ENCODE data around the gene ZSCAN30.
"Not testable (repeated sequence)": the region's sequence is repeated elsewhere in the genome, so short reads cannot be mapped to it uniquely, and the experiment has no call there.

Gene ZSCAN30

DNA sequence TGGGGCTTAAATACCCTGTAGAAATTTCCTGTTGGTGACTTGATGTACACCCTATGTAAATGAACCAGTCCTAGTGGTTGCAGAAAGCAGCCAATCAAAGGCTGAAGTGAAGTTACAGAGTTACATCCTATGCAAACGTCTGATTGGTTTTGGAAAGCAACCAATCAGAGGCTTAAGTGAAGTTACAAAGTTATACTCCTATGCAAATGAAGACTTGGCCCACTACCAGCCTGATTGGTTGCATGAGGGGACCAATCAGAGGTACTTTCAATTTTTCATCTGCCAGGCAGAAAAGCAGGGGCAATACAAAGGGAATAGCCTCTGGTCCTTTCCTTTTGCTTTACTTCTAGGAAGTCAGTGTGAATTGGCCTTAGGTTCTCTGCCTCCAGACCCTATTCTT is 62.8 kb downstream of the ZSCAN30 start:
- DNase-seq = no peak

DNA sequence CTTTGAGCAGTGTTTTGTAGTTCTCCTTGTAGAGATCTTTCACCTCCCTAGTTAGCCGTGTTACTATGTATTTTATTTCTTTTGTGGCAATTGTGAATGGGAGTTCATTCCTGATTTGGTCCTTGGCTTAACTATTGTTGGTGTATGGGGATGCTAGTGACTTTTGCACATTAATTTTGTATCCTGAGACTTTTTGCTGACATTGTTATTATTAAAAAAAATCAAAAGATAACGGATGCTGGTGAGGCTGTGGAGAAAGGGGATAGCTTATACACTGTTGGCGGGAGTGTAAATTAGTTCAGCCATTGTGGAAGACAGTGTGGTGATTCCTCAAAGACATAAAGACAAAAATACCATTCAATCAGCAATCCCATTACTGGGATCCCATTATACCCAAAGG is 66.2 kb downstream of the ZSCAN30 start:
- no peak for DNase-seq

DNA sequence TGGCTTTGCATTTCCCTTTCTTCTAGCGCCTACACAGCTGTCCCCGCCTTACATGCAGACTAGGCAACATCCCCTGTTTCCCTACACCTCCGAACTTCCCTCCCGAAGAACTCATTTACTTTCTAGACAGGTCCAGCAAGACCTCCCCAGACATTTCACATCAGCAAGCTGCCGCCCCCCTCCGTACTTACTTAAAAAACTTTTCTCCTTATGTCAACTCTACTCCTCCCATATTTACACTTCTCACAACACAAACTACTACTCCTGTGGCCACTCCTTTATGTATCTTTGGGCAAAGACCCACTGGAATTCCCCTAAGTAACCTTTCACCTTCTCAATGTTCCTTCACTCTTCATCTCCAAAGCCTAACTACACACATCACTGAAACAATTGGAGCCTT is 69.6 kb downstream of the ZSCAN30 start:
- DNase-seq = no peak

- not testable (repeated sequence) for DNase-seq
These were observed 70.7 kb downstream of the ZSCAN30 start for GRCh38 chr18:35219331-35219730.

GRCh38 chr18:35216611-35217010 is 73.4 kb downstream of the ZSCAN30 start:
- DNase-seq = not testable (repeated sequence)

DNA sequence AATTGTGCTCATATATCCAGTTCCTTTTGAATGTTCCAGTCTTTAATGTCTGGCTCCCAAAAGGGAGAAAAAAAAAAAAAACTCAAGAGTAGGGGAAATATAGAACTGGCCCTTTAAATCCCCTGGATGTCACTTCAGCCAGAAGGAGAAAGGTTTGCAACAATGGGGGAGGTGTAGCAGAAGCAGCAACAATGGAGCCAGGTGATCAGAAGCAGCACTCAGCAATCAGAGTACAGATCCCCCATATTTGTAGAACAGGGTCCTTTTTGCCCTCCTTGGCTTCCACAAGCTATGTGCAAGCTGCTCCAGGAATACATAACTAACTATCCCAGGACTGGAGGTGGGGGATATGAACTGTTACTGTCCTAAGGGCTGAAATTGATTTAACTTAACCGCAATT is 75.0 kb downstream of the ZSCAN30 start:
- DNase-seq = peak; percentile 55

DNA sequence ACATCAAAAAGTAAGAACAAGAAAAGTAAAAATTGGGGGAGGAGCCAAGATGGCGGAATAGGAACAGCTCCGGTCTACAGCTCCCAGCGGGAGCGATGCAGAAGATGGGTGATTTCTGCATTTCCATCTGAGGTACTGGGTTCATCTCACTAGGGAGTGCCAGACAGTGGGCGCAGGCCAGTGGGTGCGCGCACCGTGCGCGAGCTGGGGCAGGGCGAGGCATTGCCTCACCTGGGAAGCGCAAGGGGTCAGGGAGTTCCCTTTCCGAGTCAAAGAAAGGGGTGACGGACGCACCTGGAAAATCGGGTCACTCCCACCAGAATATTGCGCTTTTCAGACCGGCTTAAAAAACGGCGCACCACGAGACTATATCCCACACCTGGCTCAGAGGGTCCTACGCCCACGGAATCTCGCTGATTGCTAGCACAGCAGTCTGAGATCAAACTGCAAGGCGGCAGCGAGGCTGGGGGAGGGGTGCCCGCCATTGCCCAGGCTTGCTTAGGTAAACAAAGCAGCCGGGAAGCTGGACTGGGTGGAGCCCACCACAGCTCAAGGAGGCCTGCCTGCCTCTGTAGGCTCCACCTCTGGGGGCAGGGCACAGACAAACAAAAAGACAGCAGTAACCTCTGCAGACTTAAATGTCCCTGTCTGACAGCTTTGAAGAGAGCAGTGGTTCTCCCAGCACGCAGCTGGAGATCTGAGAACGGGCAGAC is 84.1 kb downstream of the ZSCAN30 start:
- not testable (repeated sequence) for DNase-seq

DNA sequence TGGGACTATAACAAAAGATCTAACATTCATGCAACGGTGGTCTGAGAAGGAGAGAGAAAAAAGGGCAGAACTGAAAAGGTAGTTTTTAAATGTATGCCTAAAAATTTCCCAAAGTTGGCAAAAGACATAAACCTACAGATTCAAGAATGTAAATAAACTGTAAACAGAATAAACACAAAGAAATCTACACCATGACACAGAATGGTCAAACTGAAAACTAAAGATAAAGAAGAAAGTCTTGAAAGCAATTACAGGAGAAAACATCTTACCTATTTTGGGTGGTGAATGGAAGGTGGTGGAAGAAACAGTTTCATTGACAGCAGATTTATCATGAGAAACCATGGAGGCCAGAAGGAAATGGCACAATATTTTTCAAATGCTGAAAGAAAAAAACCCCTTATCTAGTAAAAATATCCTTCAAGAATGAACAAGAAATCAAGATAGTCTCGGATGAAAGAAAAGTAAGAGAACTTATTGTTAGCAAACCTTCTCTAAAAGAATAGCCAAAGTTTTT is 84.8 kb downstream of the ZSCAN30 start:
- DNase-seq = no peak

DNA sequence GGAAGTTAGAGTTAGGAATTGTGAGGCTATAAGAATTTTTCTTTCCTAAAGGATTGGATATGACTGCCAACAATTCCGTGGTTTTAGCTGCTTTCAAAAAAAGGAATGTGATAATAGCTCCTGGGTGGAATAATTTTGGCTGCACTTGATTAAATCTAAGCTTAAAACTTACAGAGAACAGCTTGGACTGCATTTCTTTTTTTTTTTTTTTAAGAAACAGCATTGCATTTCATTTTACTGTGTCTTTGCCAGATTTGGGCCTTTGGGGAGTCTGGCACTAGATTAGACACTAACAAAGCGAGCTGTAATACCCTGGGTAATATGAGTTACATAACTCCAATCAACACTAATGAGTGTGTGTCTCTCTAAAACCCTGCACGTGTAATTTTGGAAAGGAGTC is 87.0 kb downstream of the ZSCAN30 start:
- DNase-seq = no peak

DNA sequence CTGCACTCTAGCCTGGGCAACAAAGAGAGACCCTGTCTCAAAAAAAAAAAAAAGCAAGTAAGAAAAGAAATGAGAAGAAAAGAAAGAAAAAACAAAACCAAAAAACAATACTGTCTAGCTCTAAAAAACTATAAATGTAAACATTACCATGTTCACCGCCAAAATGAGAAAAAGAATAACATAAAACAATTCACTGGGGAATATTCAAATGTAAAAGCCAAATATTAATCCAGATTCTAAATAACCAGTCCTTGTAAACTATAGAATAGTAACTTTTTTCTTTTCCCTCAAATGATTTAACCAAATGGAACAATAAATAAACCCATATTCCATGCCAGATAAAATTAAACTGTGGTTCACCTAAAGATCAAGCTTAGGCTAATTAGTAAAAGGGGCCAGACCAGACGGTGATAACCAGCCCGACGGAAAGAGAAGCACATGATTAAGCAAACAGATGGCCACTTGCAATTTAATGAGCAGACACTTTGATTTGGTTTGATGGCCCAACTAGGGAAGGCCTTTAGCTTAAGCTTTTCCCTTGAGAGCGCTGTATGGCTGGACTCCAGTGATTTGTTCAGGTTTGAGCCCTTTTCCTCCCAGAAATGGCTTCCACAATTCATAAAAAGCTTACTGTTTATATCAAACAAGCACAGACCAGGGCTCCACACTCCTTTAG is 88.6 kb downstream of the ZSCAN30 start:
- DNase-seq = peak; percentile 26
